HepG2 (cell line): ENCODE data around the gene SERPINI1. TPM values are rescaled to one million over a fixed set of nuclear protein-coding genes. Genes with fewer than 3 reads are reported as not detected.

Experiments
- ATF7 ChIP-seq, 2 experiments: fragments of 450-650 bp in 1 of 2; sonication (generic) in 1 of 2; formaldehyde crosslinking in 1 of 2; IDR thresholded peaks; 2 replicates each; pipeline versions ENCODE4 v1.4.0 to v1.6.1; 2016 to 2020; ENCODE audit warnings: antibody characterized with exemption in 1 of 2, mild to moderate bottlenecking in 1 of 2, missing genetic modification reagents in 1 of 2
- CBX2 ChIP-seq, 2 experiments: fragments of 200-600 bp in 1 of 2; sonication (generic); formaldehyde crosslinking in 1 of 2; IDR thresholded peaks; 2 replicates each; pipeline versions ENCODE4 v1.7.0 to v1.8.1; 2018 to 2022; ENCODE audit warnings: low read depth in 2 of 2, low read length in 1 of 2, mild to moderate bottlenecking in 1 of 2, missing genetic modification reagents in 1 of 2
- EED ChIP-seq: sonication (generic); formaldehyde crosslinking; IDR thresholded peaks from 2 replicates; pipeline ENCODE4 v1.5.0; 2020; ENCODE audit warnings: mild to moderate bottlenecking, missing genetic modification reagents
- HNRNPK ChIP-seq: fragments of 200-400 bp; formaldehyde crosslinking; IDR thresholded peaks from 2 replicates; pipeline ENCODE4 v1.6.1; 2018; ENCODE audit warnings: low read length, low read depth, moderate library complexity, mild to moderate bottlenecking; ENCODE audit not compliant: poor library complexity, severe bottlenecking
- HOXD1 ChIP-seq: sonication (generic); formaldehyde crosslinking; IDR thresholded peaks from 2 replicates; pipeline ENCODE4 v1.5.0; 2020; ENCODE audit warnings: missing genetic modification reagents
- ISL2 ChIP-seq: sonication (generic); formaldehyde crosslinking; IDR thresholded peaks from 2 replicates; pipeline ENCODE4 v1.5.0; 2020; ENCODE audit warnings: missing genetic modification reagents
- MEIS1 ChIP-seq: sonication (generic); formaldehyde crosslinking; IDR thresholded peaks from 2 replicates; pipeline ENCODE4 v1.9.0; 2021; ENCODE audit warnings: mild to moderate bottlenecking, missing genetic modification reagents, moderate library complexity, borderline replicate concordance
- NFATC3 ChIP-seq: sonication (generic); formaldehyde crosslinking; IDR thresholded peaks from 2 replicates; pipeline ENCODE4 v1.5.1; 2020; ENCODE audit warnings: mild to moderate bottlenecking, missing genetic modification reagents
- NR2F1 ChIP-seq, 2 experiments: fragments of 450-650 bp in 1 of 2; formaldehyde crosslinking in 1 of 2; IDR thresholded peaks; 2 replicates each; pipeline versions ENCODE4 v1.5.0 to v1.6.1; 2016 to 2020; ENCODE audit warnings: mild to moderate bottlenecking in 1 of 2, missing compliant biosample characterization in 1 of 2, missing genetic modification reagents in 1 of 2, moderate library complexity in 1 of 2
- PAX8 ChIP-seq: sonication (generic); formaldehyde crosslinking; IDR thresholded peaks from 2 replicates; pipeline ENCODE4 v1.8.0; 2022; ENCODE audit warnings: mild to moderate bottlenecking, missing genetic modification reagents, borderline replicate concordance
- POLR2A ChIP-seq, 2 experiments: IDR thresholded peaks; 2 replicates each; pipeline ENCODE4 v1.6.1; 2011; ENCODE audit warnings: low read depth in 2 of 2, low read length in 2 of 2, mild to moderate bottlenecking in 1 of 2, moderate library complexity in 1 of 2; ENCODE audit not compliant: insufficient read depth in 1 of 2
- RARA ChIP-seq: IDR thresholded peaks from 2 replicates; pipeline ENCODE4 v1.6.1; 2016; ENCODE audit warnings: missing genetic modification reagents, missing compliant biosample characterization
- REPIN1 ChIP-seq: sonication (generic); formaldehyde crosslinking; IDR thresholded peaks from 2 replicates; pipeline ENCODE4 v1.8.0; 2022; ENCODE audit warnings: missing genetic modification reagents, low read depth, mild to moderate bottlenecking, borderline replicate concordance
- TAF15 ChIP-seq: fragments of 200-400 bp; formaldehyde crosslinking; IDR thresholded peaks from one replicate; pipeline ENCODE4 v1.6.1; 2018; ENCODE audit warnings: mild to moderate bottlenecking, low read depth, low read length; ENCODE audit not compliant: poor library complexity, severe bottlenecking
- TCF12 ChIP-seq, 2 experiments: fragments of 450-650 bp in 1 of 2; sonication (generic) in 1 of 2; formaldehyde crosslinking in 1 of 2; IDR thresholded peaks; 2 replicates each; pipeline versions ENCODE4 v1.6.1 to v1.8.0; 2017 to 2022; ENCODE audit warnings: antibody characterized with exemption in 1 of 2, mild to moderate bottlenecking in 1 of 2, missing genetic modification reagents in 1 of 2, moderate library complexity in 1 of 2
- UBTF ChIP-seq: sonication (generic); formaldehyde crosslinking; IDR thresholded peaks from 2 replicates; pipeline ENCODE4 v1.4.0; 2020; ENCODE audit warnings: mild to moderate bottlenecking, missing genetic modification reagents
- ZBTB20 ChIP-seq: sonication (generic); formaldehyde crosslinking; IDR thresholded peaks from 2 replicates; pipeline ENCODE4 v1.8.1; 2023; ENCODE audit warnings: missing genetic modification reagents, low read depth, mild to moderate bottlenecking, borderline replicate concordance
- ZNF432 ChIP-seq: sonication (generic); formaldehyde crosslinking; IDR thresholded peaks from 2 replicates; pipeline ENCODE4 v1.5.0; 2020; ENCODE audit warnings: missing genetic modification reagents, mild to moderate bottlenecking, borderline replicate concordance
- ZNF543 ChIP-seq: sonication (generic); formaldehyde crosslinking; IDR thresholded peaks from 2 replicates; pipeline ENCODE4 v1.4.0; 2020; ENCODE audit warnings: mild to moderate bottlenecking, missing genetic modification reagents
- ZNF589 ChIP-seq: sonication (generic); formaldehyde crosslinking; conservative IDR thresholded peaks from 2 replicates; pipeline ENCODE4 v1.8.0; 2022; ENCODE audit warnings: mild to moderate bottlenecking, moderate library complexity, missing genetic modification reagents
- ZNF747 ChIP-seq: sonication (generic); formaldehyde crosslinking; IDR thresholded peaks from 2 replicates; pipeline ENCODE4 v1.8.1; 2023; ENCODE audit warnings: missing genetic modification reagents, mild to moderate bottlenecking, borderline replicate concordance
- ZNF772 ChIP-seq: sonication (generic); formaldehyde crosslinking; IDR thresholded peaks from 2 replicates; pipeline ENCODE4 v1.5.0; 2020; ENCODE audit warnings: mild to moderate bottlenecking, missing genetic modification reagents
- ZNF790 ChIP-seq: sonication (generic); formaldehyde crosslinking; IDR thresholded peaks from 2 replicates; pipeline ENCODE4 v1.8.0; 2022; ENCODE audit warnings: missing genetic modification reagents, mild to moderate bottlenecking, borderline replicate concordance
- polyA plus RNA-seq, 8 experiments: library from polyadenylated mRNA; depleted of rRNA in 3 of 8; stranded (reverse) in 7 of 8; unstranded in 1 of 8; fragments of >200 nt; fragmentation: Illumina TruSeq in 4 of 8; extraction: Trizol in 4 of 8; gene quantifications; 2 replicates each; pipeline versions ENCODE4 v1.2.1 to v1.2.3, GENCODE V29; 2011 to 2016; ENCODE audit warnings: low read depth in 4 of 8, missing spikeins in 1 of 8, mixed read lengths in 1 of 8; ENCODE audit not compliant: insufficient read depth in 1 of 8
- total RNA-seq, 5 experiments: library from RNA; depleted of rRNA; stranded (reverse); fragments of >200 nt; fragmentation: Illumina TruSeq; extraction: Trizol; gene quantifications; 2 replicates each; pipeline ENCODE4 v1.2.3, GENCODE V29; 2016; ENCODE audit warnings: low read depth in 1 of 5
- TF ChIP-seq, protein P1 (sequence below): sonication (generic); formaldehyde crosslinking; conservative IDR thresholded peaks from 2 replicates; pipeline ENCODE4 v1.8.0; 2022; ENCODE audit warnings: mild to moderate bottlenecking, moderate library complexity, missing genetic modification reagents

The SERPINI1 gene
- total and polyA plus RNA-seq, 2 of the 13 experiments (the other 11 are each of a cell fraction or from before 2014, with no cell fraction given), result 14.7 to 58.0 TPM

- TF ChIP-seq ZNF747, result 0 out of 2 replicates have a peak, but pooled peaks have one; percentile 63
- TF ChIP-seq ZNF432, result no peak
- 0 out of 2 replicates have a peak, but pooled peaks have one; percentile 44 for TF ChIP-seq EED (CRISPR knock-in tag)
- no peak for TF ChIP-seq ZBTB20 (CRISPR knock-in tag)
- TF ChIP-seq TCF12 (IDR thresholded peaks at IDR 0.05), result no peak
- TF ChIP-seq TCF12 (CRISPR knock-in tag; IDR thresholded peaks at IDR 0.05), result peak; percentile 53; the same call in 1 of the 2 replicates
- peak; percentile 80 to 91 for TF ChIP-seq POLR2A (IDR thresholded peaks at IDR 0.05; ENCODE audit: insufficient read depth in 1 of 2, low read depth in 2 of 2, low read length in 2 of 2)
- peak; percentile 75 for TF ChIP-seq UBTF (CRISPR knock-in tag)
- 0 out of 2 replicates have a peak, but pooled peaks have one; percentile 58 for TF ChIP-seq ZNF790
- TF ChIP-seq HNRNPK, result no peak
- TF ChIP-seq ISL2 (CRISPR knock-in tag), result peak; percentile 18; the same call in 1 of the 2 replicates
- TF ChIP-seq REPIN1, result peak; percentile 91
- no peak for TF ChIP-seq HOXD1 (CRISPR knock-in tag)
- TF ChIP-seq CBX2 (IDR thresholded peaks at IDR 0.05; ENCODE audit: low read depth, low read length), result no peak
- TF ChIP-seq CBX2 (CRISPR knock-in tag; IDR thresholded peaks at IDR 0.05; ENCODE audit: low read depth), result no peak
- TF ChIP-seq, protein P1, sequence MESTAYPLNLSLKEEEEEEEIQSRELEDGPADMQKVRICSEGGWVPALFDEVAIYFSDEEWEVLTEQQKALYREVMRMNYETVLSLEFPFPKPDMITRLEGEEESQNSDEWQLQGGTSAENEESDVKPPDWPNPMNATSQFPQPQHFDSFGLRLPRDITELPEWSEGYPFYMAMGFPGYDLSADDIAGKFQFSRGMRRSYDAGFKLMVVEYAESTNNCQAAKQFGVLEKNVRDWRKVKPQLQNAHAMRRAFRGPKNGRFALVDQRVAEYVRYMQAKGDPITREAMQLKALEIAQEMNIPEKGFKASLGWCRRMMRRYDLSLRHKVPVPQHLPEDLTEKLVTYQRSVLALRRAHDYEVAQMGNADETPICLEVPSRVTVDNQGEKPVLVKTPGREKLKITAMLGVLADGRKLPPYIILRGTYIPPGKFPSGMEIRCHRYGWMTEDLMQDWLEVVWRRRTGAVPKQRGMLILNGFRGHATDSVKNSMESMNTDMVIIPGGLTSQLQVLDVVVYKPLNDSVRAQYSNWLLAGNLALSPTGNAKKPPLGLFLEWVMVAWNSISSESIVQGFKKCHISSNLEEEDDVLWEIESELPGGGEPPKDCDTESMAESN, result peak; percentile 24; the same call in 1 of the 2 replicates
- peak; percentile 87; the same call in 1 of the 2 replicates for TF ChIP-seq ZNF589 (CRISPR knock-in tag)
- 0 out of 4 replicates have a peak, but pooled peaks of 1 of the 2 experiments have one; percentile 33 for TF ChIP-seq NR2F1 (CRISPR knock-in tag; IDR thresholded peaks at IDR 0.05)
- TF ChIP-seq ZNF772 (CRISPR knock-in tag), result peak; percentile 78
- no peak for TF ChIP-seq MEIS1 (CRISPR knock-in tag)
- no peak for TF ChIP-seq RARA (CRISPR knock-in tag)
- TF ChIP-seq ZNF543 (CRISPR knock-in tag), result no peak
- no peak for TF ChIP-seq ATF7 (IDR thresholded peaks at IDR 0.05)
- no peak for TF ChIP-seq ATF7 (CRISPR knock-in tag; IDR thresholded peaks at IDR 0.05)
- TF ChIP-seq PAX8 (CRISPR knock-in tag), result no peak
- no peak; the same call in 1 of the 2 replicates for TF ChIP-seq NFATC3 (CRISPR knock-in tag)
- no peak for TF ChIP-seq TAF15
Observed at GRCh38 chr3:167734498-167735232, 856 bp upstream of the SERPINI1 start, which contains the start of gene PDCD10 (continued).
